ENCODE results near the gene SLC25A28.

DNA sequence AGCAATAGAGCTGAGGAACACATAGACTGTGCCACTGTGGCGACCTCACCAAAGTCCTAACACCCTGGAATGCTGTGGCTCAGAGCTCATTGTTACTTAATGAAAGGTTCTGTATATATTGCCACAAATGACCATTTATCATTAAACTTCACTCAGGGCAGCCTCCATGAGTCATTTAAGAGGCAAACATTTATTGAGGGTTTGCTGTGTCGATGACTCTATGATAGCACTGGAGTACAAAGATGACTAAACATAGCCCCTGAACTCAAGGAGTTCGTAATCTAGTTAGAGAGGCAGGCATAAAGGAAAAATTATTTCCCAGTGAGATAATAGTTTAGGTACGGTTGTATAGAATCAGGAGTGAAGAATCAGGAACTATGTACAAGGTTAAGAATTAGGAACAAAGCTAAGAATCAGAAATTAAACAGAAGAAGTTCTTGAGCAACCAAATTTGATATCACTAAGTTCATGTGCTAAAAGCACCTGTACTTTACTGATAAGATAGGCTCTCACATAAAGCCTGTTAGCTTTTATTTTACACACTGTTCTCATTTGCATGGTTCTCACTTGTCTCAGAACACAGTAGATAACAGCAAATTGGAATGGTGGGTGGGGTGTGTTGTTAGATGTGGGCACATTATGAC lies 47.0 kb upstream of the SLC25A28 start:
- TF ChIP-seq ZNF274 (IDR thresholded peaks at IDR 0.05; ENCODE audit: low read depth, low read length) (no peak), YY1 (IDR thresholded peaks at IDR 0.05; ENCODE audit: insufficient read depth, insufficient read length) (no peak)

Measured in NT2/D1 (cell line).